HUES6 (cell line): ENCODE measurements around the gene FBXO39.
"Not testable (repeated sequence)": the region's sequence is repeated elsewhere in the genome, so short reads cannot be mapped to it uniquely, and the experiment has no call there.

ENCODE experiments used
- H3K27ac ChIP-seq: 2 replicates; pipeline ENCODE4 v1.7.0; 2013; ENCODE audit warnings: low read depth, mild to moderate bottlenecking, low read length, inconsistent platforms
- H3K27me3 ChIP-seq: 2 replicates; pipeline ENCODE4 v1.6.1; 2013; ENCODE audit warnings: low read length; ENCODE audit not compliant: control insufficient read depth, insufficient read depth
- H3K36me3 ChIP-seq: 2 replicates; pipeline ENCODE4 v1.6.1; 2013; ENCODE audit warnings: low read length; ENCODE audit not compliant: control insufficient read depth, insufficient read depth
- H3K4me1 ChIP-seq: 2 replicates; pipeline ENCODE4 v1.6.1; 2013; ENCODE audit warnings: low read length; ENCODE audit not compliant: control insufficient read depth, insufficient read depth
- H3K4me3 ChIP-seq: 2 replicates; pipeline ENCODE4 v1.5.1; 2013; ENCODE audit warnings: low read depth, low read length
- H3K9ac ChIP-seq: one replicate; pipeline ENCODE4 v1.6.1; 2013; ENCODE audit warnings: mild to moderate bottlenecking, low read length
- H3K9me3 ChIP-seq: 2 replicates; pipeline ENCODE4 v1.6.1; 2013; ENCODE audit warnings: low read depth, low read length; ENCODE audit not compliant: control insufficient read depth, insufficient read depth

The FBXO39 gene

GRCh38 chr17:6816368-6816767, 40.4 kb downstream of the FBXO39 start:
- not testable (repeated sequence) for H3K9me3 ChIP-seq, H3K36me3 ChIP-seq, H3K4me1 ChIP-seq, H3K4me3 ChIP-seq, H3K27ac ChIP-seq, H3K9ac ChIP-seq
- peaks cover 20% of the 10 kb centered on the region for H3K27me3 ChIP-seq

- Histone ChIP-seq H3K4me1 (no peaks in the 10 kb centered on the region), H3K36me3 (no peaks in the 10 kb centered on the region), H3K9ac (no peak overlapping the region), H3K9me3 (peaks cover 14% of the 10 kb centered on the region), H3K27ac (no peak overlapping the region), H3K27me3 (peaks cover 15% of the 10 kb centered on the region), H3K4me3 (no peak overlapping the region)
These were observed 42.9 kb downstream of the FBXO39 start for GRCh38 chr17:6818938-6819337.

GRCh38 chr17:6823011-6823442, 47.0 kb downstream of the FBXO39 start:
- Histone ChIP-seq H3K4me3 (no peak overlapping the region), H3K36me3 (no peaks in the 10 kb centered on the region), H3K9ac (no peak overlapping the region), H3K4me1 (no peaks in the 10 kb centered on the region), H3K27ac (no peak overlapping the region), H3K27me3 (peaks cover 10% of the 10 kb centered on the region), H3K9me3 (peaks cover 14% of the 10 kb centered on the region)

- no peak overlapping the region for H3K4me3 ChIP-seq
- H3K36me3 ChIP-seq, result no peaks in the 10 kb centered on the region
- H3K4me1 ChIP-seq, result no peaks in the 10 kb centered on the region
- no peak overlapping the region for H3K9ac ChIP-seq
- H3K27me3 ChIP-seq, result peaks cover 64% of the 10 kb centered on the region
- H3K27ac ChIP-seq, result no peak overlapping the region
- no peaks in the 10 kb centered on the region for H3K9me3 ChIP-seq
These were observed 54.5 kb downstream of the FBXO39 start for GRCh38 chr17:6830383-6830986.

- Histone ChIP-seq H3K36me3 (no peaks in the 10 kb centered on the region), H3K27ac (no peak within 1 kb of the TSS), H3K4me1 (no peaks in the 10 kb centered on the region), H3K9me3 (no peaks in the 10 kb centered on the region), H3K4me3 (peak within 1 kb of the TSS; percentile 54), H3K9ac (no peak within 1 kb of the TSS), H3K27me3 (peaks cover 77% of the 10 kb centered on the region)
These were observed 55.7 kb downstream of the FBXO39 start, which contains the start of gene TEKT1 for GRCh38 chr17:6831661-6832263. Gene TEKT1, minus strand, starts transcription at chr17:6831729. Its CDS starts 1,353 bp downstream, at chr17:6830376.
